Right ventricle myocardium superior (tissue), 1 donor: ENCODE data around the gene TSPAN9. TPM values are rescaled to one million over a fixed set of nuclear protein-coding genes. Genes with fewer than 3 reads are reported as not detected.
A peak's percentile ranks its signal among the peaks of the same experiment; 100 is the strongest.

Experiments
- ATAC-seq: fragments of 200-7000 bp; cut with Tn5 transposase; one replicate; pipeline ENCODE4 v1.9.1; 2020; ENCODE audit warnings: mild to moderate bottlenecking; ENCODE audit not compliant: poor library complexity
- DNase-seq: peaks from one replicate; pipeline ENCODE4 v3.0.0-alpha.2; 2020
- intact Hi-C: fragments of 100-400 bp; cut with DNase I; formaldehyde crosslinking; loops from one replicate; pipeline ENCODE4 v1.11.2; 2022
- total RNA-seq: library from RNA; stranded (reverse); fragmentation: NEBNext Ultra II Directional; extraction: Animal tissue kit (Norgen Biotek cat#: 25700); gene quantifications from one replicate; pipeline ENCODE4 v1.2.1, GENCODE V29; 2021
- donor health status: DM: no; HTN: yes; CAD: no; lungs with severe emphysema.

The TSPAN9 gene
- total RNA-seq, 1 donor from 2014 or later, result 156 TPM

DNA sequence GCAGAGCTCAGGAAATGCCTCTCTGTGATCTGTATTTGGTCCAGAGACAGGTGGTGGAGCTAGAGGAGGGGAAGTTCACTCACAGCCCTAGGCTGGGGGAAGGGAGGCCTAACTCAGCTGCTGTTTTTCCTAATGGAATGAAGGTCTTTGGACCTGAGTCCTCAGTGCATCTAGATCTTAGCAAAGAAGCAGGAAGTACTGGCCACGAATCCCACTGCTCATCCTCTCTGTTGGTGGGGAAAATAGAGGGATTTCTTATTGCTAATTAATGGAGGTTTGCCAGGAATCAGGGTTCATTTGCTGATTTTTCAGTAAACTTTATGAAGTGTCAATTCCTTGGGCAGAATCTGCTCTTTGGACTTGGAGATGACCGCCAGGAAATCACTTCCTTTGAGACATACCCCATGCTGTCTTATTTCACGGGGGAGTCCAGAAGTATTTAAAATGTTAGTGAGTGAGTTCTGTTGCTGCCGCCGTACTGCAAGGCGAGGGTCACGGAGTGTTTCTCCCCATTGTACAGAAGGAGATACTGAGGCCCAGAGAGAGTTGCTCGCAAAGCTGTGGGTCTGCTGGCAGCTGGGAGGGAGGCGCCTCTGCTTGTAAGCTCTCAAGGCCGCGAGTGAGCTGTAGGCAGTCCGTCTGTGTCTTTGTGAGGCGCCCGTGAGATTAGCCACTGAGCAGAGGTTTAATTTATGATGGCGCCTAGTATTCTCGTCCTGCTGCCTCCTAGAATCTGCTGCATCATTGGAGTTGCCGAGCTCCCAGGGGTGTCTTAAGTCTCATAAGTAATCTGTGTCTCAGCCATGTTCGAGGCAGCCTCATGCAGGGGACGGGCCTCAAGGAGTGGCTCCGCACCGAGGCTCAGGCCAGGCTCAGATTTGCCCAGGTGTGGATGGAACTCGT lies 88.2 kb downstream of the TSPAN9 start:
- intact Hi-C loops, result no loop called here
- DNase-seq (no peak), ATAC-seq (no peak)

- no peak for DNase-seq
- no peak for ATAC-seq
- intact Hi-C loops, result no loop called here
Measured at GRCh38 chr12:3167636-3168035, 90.5 kb downstream of the TSPAN9 start.

GRCh38 chr12:3168223-3169221 lies 91.3 kb downstream of the TSPAN9 start:
- ATAC-seq, result no peak
- no peak for DNase-seq
- intact Hi-C loops, result no loop called here

DNA sequence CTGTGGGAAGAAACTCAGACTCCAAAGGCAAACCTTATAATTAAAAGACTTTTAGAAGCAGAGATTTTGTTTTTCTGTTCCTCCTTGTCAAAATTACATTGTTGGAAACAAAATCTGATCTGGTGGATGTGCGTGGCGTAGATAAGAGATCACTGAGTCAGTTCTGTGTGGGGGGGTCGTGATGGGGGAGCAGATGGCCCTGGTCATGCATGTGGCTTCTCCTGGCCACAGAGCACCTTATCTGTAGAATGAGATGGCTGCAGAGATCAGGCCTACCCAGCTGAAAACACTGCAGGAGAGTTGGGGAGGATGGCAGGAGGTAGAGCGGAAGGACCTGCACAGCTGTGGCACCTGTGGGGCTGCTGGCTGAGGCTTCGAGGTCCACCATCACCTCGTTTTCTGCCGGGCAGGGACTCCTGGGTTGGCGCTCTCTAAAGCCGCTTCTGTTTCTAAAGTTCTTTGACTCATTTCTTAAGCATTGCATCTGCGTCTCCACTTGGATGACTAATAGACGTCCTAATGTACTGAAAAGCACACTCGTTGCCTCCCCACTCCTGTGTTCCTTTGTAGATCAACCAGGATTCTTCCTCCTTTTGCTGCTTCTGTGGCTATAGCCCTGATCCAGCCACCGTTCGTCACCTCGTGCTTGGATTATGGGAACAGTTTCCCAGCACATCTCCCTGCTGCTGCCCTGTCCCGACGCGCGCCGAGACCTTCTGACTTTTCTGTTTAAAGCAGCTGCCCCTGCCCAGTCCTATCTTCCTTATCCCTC lies 93.4 kb downstream of the TSPAN9 start:
- DNase-seq, result peak; percentile 19
- intact Hi-C loops, result no loop called here
- ATAC-seq, result no peak

- no peak for ATAC-seq
- intact Hi-C loops, result no loop called here
- DNase-seq, result no peak
Measured at GRCh38 chr12:3171195-3171591, 94.0 kb downstream of the TSPAN9 start.

DNA sequence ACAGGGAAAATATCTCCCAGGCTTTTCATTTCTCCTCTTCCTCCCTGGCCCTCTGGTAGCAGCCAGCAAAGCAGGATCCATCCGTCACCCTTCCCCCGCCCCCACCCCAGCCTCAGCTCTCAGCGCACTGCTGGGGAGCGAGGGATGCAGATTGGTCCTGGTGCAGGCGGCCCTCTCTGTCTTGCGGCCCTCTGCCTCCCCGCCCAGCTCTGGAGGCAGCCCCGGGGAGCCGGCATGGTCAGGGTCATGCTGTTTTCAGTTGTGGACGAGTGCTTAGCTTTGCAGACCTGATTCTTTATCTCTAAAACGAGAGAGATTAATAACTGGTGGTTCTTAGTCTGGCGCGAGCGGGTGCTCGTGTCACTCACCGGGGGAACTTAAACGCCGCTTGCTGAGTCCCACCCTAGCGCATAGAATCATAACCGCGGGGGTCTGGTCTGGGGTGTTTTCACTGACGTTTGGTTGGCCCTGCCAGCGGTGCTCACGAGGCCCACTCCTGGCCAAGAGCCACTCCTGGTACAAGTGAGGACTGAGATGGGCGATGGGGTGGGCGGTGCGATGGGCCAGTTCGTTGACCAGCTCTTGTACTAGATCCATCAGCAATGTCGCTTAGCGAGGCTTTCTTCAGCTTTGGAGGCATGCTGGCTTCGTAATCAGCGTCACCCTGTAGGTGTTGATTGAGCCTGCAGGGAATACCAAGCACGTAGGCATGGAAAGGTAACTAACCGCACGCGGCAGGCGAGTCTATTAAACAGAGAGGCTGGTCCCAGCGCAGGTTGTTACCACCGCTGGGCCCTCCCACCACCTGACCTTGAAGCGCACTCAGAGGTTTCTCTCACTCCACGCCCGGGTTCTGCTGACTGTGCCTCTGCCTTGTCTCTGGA lies 95.2 kb downstream of the TSPAN9 start:
- DNase-seq (peak; percentile 31), ATAC-seq (peak; percentile 48)
- intact Hi-C loops, result no loop called here

DNA sequence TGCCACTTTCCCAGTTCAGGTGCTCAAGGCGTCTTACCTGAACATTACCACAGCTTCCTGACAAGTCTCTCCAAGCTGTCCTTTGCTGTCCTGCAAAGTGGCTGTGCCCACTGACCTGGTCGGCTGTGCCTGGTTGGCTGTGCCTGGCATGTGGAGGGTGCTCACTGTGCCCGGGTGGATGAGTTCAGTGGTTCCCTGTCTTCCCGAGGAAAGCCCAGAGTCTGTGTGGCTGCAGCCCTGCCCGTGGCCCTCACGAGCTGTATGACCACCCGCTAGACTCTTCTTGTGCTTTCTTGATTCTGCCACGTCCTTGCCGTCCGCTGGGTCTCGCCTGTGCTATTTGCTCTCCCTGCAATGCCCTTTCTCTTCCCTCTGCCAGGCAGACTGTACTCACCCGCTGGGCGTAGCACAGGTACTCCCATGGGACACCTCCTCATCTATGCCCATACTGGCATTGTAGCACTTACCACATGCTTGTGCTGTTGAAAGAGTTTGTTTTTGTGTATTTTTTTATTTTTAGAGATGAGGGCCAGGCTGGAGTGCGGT lies 95.9 kb downstream of the TSPAN9 start:
- DNase-seq (peak; percentile 25), ATAC-seq (no peak)
- intact Hi-C loops, result no loop called here

- intact Hi-C loops, result no loop called here
- peak; percentile 3 for DNase-seq
- no peak for ATAC-seq
Measured at GRCh38 chr12:3173912-3174311, 96.7 kb downstream of the TSPAN9 start.

DNA sequence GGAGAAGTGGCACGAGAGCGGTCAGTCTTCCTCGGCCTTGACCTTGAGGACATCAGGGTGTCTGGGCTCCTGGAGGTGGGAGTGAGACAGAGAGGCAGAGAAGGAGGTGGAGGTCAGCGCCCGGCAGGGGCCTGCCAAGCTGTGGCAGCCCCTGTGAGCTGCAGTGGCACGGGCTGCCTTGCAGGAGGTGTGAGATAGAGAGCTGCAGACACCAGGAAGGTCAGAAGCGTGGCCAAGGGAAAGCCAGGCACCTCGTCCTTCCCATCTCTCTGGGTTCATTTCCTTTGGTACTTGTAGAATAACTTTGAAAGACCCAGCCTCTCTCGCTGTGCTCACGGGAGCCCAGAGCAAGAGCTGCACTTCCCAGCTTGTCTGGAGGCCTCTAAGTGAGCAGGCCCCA lies 98.1 kb downstream of the TSPAN9 start:
- peak; percentile 36 for DNase-seq
- intact Hi-C loops, result no loop called here
- ATAC-seq, result no peak

GRCh38 chr12:3176754-3177153 lies 99.6 kb downstream of the TSPAN9 start:
- ATAC-seq, result no peak
- peak; percentile 25 for DNase-seq
- intact Hi-C loops, result no loop called here

- ATAC-seq (no peak), DNase-seq (peak; percentile 13)
- intact Hi-C loops, result no loop called here
Measured at GRCh38 chr12:3177778-3178425, 100.7 kb downstream of the TSPAN9 start.

- intact Hi-C loops, result no loop called here
- ATAC-seq (peak; percentile 33), DNase-seq (peak; percentile 8)
Measured at GRCh38 chr12:3178671-3179313, 101.6 kb downstream of the TSPAN9 start.

DNA sequence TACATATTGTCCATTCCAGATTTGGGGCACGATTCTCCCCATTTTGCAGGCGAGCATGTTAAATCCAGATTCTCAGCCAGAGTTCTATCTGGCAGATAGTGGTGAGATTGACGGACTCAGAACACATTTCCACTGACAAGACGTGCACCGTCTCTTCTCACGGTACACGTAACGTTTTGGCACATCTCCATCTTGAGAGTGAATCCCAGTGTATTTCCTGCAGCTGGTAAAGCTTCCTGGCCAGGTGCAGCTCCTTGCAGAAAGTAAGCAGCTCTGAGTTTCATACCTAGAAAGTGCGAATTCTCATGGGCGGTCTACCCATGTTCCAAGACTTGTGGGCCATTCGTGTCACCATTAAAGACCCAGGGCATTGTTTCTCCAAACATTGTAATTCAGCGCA lies 102.6 kb downstream of the TSPAN9 start:
- intact Hi-C loops, result no loop called here
- ATAC-seq, result no peak
- no peak for DNase-seq

GRCh38 chr12:3182426-3182825 lies 105.2 kb downstream of the TSPAN9 start:
- ATAC-seq, result no peak
- intact Hi-C loops, result no loop called here
- DNase-seq, result no peak

GRCh38 chr12:3184485-3184884 lies 107.3 kb downstream of the TSPAN9 start:
- DNase-seq (no peak), ATAC-seq (peak; percentile 4)
- intact Hi-C loops, result no loop called here

DNA sequence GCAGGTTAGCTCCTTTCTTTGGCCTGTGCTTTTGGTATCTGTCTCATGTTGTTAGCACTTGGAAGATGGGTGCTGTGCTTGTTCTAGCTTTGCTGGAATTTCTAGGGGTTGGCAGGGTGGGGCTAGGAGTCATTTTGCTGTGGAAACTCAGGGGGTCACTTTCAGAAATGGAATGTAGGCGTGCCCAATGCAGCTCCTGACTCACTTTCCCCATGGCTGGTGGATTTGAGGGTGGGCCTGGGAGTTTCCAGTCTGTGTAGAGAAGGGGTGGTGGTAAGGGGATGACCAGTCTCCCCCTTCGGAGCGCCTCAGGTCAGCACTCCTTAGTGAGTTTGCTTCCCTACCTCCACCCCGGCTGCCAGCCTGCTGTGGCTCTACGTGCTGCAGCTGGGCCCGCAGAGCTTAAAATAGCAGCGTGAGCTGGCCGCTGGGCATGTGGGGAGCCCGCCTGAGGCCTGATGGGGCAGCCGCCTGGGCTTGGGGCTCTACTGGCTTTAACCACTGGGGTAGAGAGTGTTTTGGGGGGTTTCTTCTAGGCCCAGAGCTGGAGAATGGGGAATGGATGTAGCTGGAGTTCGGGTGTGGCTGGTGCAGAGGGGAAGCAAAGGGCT lies 108.2 kb downstream of the TSPAN9 start:
- peak; percentile 83 for DNase-seq
- peak; percentile 91 for ATAC-seq
- intact Hi-C loops, result no loop called here
